ENCODE measurements around the gene MICAL3. TPM values are rescaled to one million over a fixed set of nuclear protein-coding genes. Genes with fewer than 3 reads are reported as not detected.
A peak's percentile ranks its signal among the peaks of the same experiment; 100 is the strongest.

The MICAL3 gene
- total RNA-seq, 1 experiment from 2014 or later: 23.7 TPM

DNA sequence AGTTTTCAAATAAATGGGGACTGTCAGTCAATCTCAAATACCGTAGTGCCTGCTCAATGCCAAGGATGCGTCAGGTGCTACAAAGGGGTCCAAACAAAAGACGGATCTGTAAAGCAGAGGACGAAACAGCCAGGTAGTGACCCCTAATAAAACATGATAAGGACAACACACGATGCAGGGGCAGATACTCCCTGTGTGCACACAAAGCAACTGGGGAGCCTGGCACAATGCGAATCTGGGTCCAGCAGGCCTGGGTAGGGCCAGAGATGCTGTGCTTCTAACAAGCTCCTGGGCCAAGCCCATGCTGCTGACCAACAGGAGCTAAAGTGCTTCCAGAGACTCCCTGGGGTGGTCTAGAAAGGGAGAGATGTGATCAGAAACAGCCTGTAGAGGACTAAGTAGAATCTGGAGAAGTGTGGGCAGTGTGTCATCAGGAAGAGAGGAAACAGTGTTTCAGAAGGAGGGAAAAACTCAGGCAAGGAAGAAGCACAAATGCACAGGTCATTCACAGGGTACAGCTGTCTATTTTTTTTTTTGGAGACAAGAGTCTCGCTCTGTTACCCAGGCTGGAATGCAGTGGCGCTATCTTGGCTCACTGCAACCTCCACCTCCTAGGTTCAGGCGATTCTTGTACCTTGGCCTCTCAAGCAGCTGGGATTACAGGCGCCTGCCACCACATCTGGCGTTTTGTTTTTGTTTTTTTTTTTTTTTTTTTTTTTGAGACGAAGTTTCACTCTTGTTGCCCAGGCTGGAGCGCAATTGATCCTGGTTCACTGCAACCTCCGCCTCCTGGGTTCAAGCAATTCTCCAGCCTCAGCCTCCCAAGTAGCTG, 74.5 kb downstream of the MICAL3 start:
- H4K20me1 ChIP-seq (ENCODE audit: low read length): peaks cover 4% of the 10 kb centered on the region; the same call in 1 of the 2 replicates
- peak overlapping the region; percentile 89 for H3K27ac ChIP-seq (ENCODE audit: low read length)
- peak overlapping the region; percentile 53 for H3K4me2 ChIP-seq (ENCODE audit: low read length)
- H3K79me2 ChIP-seq (ENCODE audit: low read length): peaks cover 95% of the 10 kb centered on the region
- H3K9ac ChIP-seq (ENCODE audit: low read length): peak overlapping the region; percentile 17
- CTCF ChIA-PET: interaction anchor here (1.0 kb wide), 1 partner anchor 126 kb away, joined by 4 read pairs; no protein-coding TSS in a partner anchor
- H3F3A ChIP-seq (ENCODE audit: low read length, unreplicated experiment): no peaks in the 10 kb centered on the region
- H3K27me3 ChIP-seq (ENCODE audit: low read length): no peaks in the 10 kb centered on the region
- H3K9me2 ChIP-seq (replicated peaks; ENCODE audit: low read length): no peaks in the 10 kb centered on the region
- no peaks in the 10 kb centered on the region for H3K36me3 ChIP-seq (ENCODE audit: low read depth, low read length)
- H3K4me3 ChIP-seq (ENCODE audit: low read length): no peak overlapping the region; the same call in 1 of the 2 replicates
- TF ChIP-seq EZH2 (IDR thresholded peaks at IDR 0.05; ENCODE audit: low read length, unreplicated experiment): no peak
- intact Hi-C loops (cut with micrococcal nuclease): no loop called here
- no peaks in the 10 kb centered on the region for H3K9me3 ChIP-seq (ENCODE audit: low read length)
- POLR2A ChIA-PET (ENCODE audit: unreplicated experiment): no interaction called here
- DNase-seq (peak; percentile 22), ATAC-seq (peak; percentile 12)
- H3K4me1 ChIP-seq (ENCODE audit: insufficient read depth, low read length): peaks cover 40% of the 10 kb centered on the region
- BruUV-seq (replicated peaks): no TSS peak
- H2AFZ ChIP-seq (ENCODE audit: low read length): no peak overlapping the region

DNA sequence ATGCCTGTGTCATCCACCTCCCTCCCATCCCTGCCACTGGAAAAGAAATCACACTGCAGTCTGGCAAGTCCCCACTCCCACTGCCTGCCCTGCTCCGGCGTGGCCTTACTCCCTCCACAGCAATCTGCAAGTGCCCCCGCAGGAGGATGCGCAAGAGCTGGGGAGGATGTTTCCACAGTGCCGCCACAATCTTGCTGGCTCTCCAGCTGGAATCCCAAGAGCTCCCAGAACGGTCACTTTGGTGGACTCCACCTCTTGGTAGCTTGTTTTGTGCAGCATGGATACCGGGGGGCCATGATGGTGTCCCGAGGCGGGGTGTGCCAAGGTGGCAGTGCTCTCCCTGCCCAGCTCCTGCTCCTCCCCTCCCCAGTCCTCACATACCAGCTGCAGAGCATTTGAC, 76.3 kb downstream of the MICAL3 start:
- no peaks in the 10 kb centered on the region for H3F3A ChIP-seq (ENCODE audit: low read length, unreplicated experiment)
- TF ChIP-seq EZH2 (IDR thresholded peaks at IDR 0.05; ENCODE audit: low read length, unreplicated experiment) (no peak), EZH2phosphoT487 (IDR thresholded peaks at IDR 0.05; ENCODE audit: borderline replicate concordance, low read length) (no peak)
- TF ChIP-seq, protein P1, sequence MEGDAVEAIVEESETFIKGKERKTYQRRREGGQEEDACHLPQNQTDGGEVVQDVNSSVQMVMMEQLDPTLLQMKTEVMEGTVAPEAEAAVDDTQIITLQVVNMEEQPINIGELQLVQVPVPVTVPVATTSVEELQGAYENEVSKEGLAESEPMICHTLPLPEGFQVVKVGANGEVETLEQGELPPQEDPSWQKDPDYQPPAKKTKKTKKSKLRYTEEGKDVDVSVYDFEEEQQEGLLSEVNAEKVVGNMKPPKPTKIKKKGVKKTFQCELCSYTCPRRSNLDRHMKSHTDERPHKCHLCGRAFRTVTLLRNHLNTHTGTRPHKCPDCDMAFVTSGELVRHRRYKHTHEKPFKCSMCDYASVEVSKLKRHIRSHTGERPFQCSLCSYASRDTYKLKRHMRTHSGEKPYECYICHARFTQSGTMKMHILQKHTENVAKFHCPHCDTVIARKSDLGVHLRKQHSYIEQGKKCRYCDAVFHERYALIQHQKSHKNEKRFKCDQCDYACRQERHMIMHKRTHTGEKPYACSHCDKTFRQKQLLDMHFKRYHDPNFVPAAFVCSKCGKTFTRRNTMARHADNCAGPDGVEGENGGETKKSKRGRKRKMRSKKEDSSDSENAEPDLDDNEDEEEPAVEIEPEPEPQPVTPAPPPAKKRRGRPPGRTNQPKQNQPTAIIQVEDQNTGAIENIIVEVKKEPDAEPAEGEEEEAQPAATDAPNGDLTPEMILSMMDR (conservative IDR thresholded peaks at IDR 0.05; ENCODE audit: low read depth, low read length): no peak
- no peak overlapping the region for H3K4me3 ChIP-seq (ENCODE audit: low read length)
- no peak overlapping the region for H3K4me2 ChIP-seq (ENCODE audit: low read length)
- H3K27ac ChIP-seq (ENCODE audit: low read length): peak overlapping the region; percentile 55; the same call in 1 of the 2 replicates
- peaks cover 97% of the 10 kb centered on the region for H3K79me2 ChIP-seq (ENCODE audit: low read length)
- H3K4me1 ChIP-seq (ENCODE audit: insufficient read depth, low read length): peaks cover 40% of the 10 kb centered on the region
- no peaks in the 10 kb centered on the region for H3K9me3 ChIP-seq (ENCODE audit: low read length)
- BruUV-seq (replicated peaks): no TSS peak
- CTCF ChIA-PET: no interaction called here
- H3K9me2 ChIP-seq (replicated peaks; ENCODE audit: low read length): no peaks in the 10 kb centered on the region
- intact Hi-C loops (cut with micrococcal nuclease): no loop called here
- DNase-seq: no peak
- ATAC-seq: no peak
- H4K20me1 ChIP-seq (ENCODE audit: low read length): peaks cover 10% of the 10 kb centered on the region; the same call in 1 of the 2 replicates
- H2AFZ ChIP-seq (ENCODE audit: low read length): no peak overlapping the region
- POLR2A ChIA-PET (ENCODE audit: unreplicated experiment): no interaction called here
- no peaks in the 10 kb centered on the region for H3K27me3 ChIP-seq (ENCODE audit: low read length)
- no peaks in the 10 kb centered on the region for H3K36me3 ChIP-seq (ENCODE audit: low read depth, low read length)
- H3K9ac ChIP-seq (ENCODE audit: low read length): no peak overlapping the region

DNA sequence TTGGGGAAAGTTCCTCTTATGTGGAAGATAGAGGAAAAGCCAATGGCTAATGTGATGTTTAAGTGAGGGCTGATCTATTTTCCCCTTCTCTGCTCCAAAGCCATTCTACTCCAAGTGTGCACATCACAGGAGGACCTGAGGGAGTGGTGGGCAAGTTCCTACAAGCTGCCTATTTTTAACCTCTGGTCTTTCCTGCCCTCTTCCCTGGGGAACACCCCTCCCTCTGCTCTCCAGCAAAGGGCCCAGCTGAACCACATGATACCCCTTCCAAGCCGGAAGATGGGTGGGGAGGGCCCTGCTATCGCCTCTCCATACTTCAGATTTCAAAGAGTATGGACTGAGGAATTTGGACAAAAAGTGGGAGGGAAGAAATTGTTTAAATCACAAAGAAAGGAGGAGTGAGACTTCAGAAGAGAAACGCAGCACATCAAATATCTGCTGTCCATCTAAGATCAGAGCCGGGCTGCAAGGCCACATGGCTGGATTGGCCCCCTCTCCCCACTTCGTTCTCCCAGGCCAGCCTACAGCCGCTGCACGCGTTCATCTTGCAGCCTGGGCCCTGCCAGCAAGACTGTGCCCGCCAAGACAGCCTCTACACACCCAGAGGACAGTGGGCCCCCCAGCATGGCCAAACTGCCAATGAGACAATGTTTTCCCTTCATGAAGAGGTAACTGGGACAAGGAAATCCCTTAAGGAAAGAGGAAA, 77.5 kb downstream of the MICAL3 start:
- ChIA-PET CTCF (no interaction called here), POLR2A (ENCODE audit: unreplicated experiment) (no interaction called here)
- Histone ChIP-seq H3K79me2 (ENCODE audit: low read length) (peaks cover 97% of the 10 kb centered on the region), H3K4me3 (ENCODE audit: low read length) (no peak overlapping the region), H3K4me2 (ENCODE audit: low read length) (no peak overlapping the region), H4K20me1 (ENCODE audit: low read length) (peaks cover 13% of the 10 kb centered on the region; the same call in 1 of the 2 replicates), H3K9ac (ENCODE audit: low read length) (no peak overlapping the region), H3K27me3 (ENCODE audit: low read length) (no peaks in the 10 kb centered on the region), H3K36me3 (ENCODE audit: low read depth, low read length) (no peaks in the 10 kb centered on the region), H3K4me1 (ENCODE audit: insufficient read depth, low read length) (peaks cover 37% of the 10 kb centered on the region), H3F3A (ENCODE audit: low read length, unreplicated experiment) (no peaks in the 10 kb centered on the region), H2AFZ (ENCODE audit: low read length) (no peak overlapping the region), H3K9me3 (ENCODE audit: low read length) (no peaks in the 10 kb centered on the region), H3K9me2 (replicated peaks; ENCODE audit: low read length) (no peaks in the 10 kb centered on the region), H3K27ac (ENCODE audit: low read length) (no peak overlapping the region)
- TF ChIP-seq EZH2phosphoT487 (IDR thresholded peaks at IDR 0.05; ENCODE audit: borderline replicate concordance, low read length) (no peak), EZH2 (IDR thresholded peaks at IDR 0.05; ENCODE audit: low read length, unreplicated experiment) (no peak)
- TF ChIP-seq, protein P1 (conservative IDR thresholded peaks at IDR 0.05; ENCODE audit: low read depth, low read length): no peak
- no TSS peak for BruUV-seq (replicated peaks)
- intact Hi-C loops (cut with micrococcal nuclease): no loop called here
- no peak for DNase-seq
- no peak for ATAC-seq
